Epidermal melanocyte (primary cell): ENCODE measurements around the gene PKNOX2.
A peak's percentile ranks its signal among the peaks of the same experiment; 100 is the strongest.

Source experiments
- DNase-seq: peaks from one replicate; pipeline ENCODE4 v3.0.0; 2011; ENCODE audit warnings: low spot score; ENCODE audit not compliant: insufficient read length

PKNOX2 gene

GRCh38 chr11:125431009-125431408, 266.5 kb downstream of the PKNOX2 start:
- DNase-seq = no peak

DNA sequence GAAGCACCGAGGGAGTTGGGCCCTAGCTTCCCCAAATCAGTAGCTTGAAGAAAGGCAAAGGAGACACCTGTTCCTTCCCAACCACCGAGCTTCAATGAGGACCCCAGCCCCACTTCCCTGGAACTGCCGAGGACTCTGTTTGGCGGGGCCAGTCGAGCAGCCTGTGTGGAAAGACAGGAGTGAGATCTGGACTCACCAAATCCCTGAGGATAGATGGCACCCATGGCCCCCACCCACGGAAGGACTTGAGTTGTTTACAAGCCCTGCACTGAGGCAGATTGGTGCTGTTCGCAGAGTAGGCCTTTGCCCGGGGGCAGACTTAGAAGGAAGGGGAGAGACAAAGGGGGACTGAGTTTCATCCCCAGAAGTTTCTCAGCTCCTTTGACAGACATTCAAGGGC, 266.9 kb downstream of the PKNOX2 start:
- DNase-seq = no peak

DNA sequence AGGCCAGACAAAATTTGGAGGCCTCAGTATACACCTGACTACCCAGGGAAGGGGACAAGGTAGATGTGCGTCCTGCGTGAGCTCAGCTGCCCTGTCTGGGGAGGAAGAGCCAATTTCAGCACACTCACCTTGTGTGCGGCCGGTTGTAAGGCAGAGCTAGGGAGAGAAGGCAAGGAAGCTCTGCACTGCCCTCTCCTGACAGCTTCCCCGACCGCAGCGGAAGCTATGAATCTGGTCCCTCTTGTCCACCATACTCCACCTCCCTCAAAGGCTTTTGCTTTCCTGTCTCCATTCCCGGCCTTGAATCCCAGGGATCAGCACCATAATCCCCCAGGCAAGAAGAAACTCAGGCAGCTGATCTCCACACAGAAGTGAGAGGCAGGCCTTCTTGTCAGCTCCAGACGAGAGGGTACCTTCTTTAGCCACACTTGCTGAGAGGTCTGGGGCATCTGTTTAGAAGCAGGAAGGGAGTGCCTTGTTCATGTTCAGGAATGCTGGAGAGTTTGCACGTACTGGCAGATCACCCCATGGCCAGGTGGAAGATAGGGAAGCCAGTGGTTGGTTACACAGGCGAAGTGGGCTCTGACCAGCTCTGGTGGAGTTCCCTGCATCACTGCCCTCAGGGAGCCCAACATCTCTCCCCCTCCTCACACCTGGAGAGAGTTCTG, 269.0 kb downstream of the PKNOX2 start:
- peak; percentile 55 for DNase-seq

- DNase-seq = no peak
Observed at GRCh38 chr11:125435461-125436238, 271.1 kb downstream of the PKNOX2 start.

GRCh38 chr11:125441648-125442410, 277.3 kb downstream of the PKNOX2 start:
- DNase-seq = no peak

- no peak for DNase-seq
Observed at GRCh38 chr11:125442946-125443345, 278.4 kb downstream of the PKNOX2 start.

GRCh38 chr11:125443767-125444311, 279.3 kb downstream of the PKNOX2 start:
- DNase-seq = no peak

DNA sequence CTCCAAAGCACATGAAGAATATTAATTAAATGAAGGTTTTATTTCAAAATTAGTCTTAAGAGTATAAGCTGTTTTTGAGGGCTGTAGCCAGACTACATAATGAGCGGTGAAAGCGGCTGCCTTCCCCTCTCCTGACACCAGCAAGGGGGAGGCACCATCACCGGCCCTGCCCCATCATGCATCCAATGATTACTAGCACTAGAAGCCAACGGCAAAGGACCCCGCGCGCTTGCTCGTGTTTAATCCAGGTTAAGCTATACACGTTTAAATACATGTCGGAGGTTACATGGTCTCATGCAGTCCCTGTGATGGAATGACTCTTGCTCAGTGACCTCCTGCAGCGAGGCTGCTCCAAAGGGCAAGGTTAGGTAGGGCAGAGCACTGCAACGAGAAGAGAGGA, 281.2 kb downstream of the PKNOX2 start:
- no peak for DNase-seq

GRCh38 chr11:125446279-125446678, 281.7 kb downstream of the PKNOX2 start:
- DNase-seq = no peak

DNA sequence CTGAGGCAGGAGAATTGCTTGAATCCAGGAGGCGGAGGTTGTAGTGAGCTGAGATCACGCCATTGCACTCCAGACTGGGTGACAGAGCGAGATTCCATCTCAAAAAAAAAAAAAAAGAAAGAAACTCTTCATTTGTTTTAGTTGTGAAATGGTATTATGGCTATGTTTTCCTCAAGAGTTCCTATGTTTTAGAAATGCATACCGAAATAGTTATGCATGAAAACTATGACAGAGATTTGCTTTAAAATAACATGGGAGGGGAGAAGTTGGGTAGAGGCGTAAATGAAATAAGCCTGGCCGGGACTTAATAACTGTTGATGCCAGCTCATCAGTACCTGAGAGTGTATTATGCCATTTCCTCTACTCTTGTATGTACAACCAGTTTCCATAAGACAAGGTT, 283.2 kb downstream of the PKNOX2 start:
- DNase-seq = no peak

- no peak for DNase-seq
Observed at GRCh38 chr11:125448136-125448535, 283.6 kb downstream of the PKNOX2 start.

- no peak for DNase-seq
Observed at GRCh38 chr11:125449565-125449964, 285.0 kb downstream of the PKNOX2 start.

DNA sequence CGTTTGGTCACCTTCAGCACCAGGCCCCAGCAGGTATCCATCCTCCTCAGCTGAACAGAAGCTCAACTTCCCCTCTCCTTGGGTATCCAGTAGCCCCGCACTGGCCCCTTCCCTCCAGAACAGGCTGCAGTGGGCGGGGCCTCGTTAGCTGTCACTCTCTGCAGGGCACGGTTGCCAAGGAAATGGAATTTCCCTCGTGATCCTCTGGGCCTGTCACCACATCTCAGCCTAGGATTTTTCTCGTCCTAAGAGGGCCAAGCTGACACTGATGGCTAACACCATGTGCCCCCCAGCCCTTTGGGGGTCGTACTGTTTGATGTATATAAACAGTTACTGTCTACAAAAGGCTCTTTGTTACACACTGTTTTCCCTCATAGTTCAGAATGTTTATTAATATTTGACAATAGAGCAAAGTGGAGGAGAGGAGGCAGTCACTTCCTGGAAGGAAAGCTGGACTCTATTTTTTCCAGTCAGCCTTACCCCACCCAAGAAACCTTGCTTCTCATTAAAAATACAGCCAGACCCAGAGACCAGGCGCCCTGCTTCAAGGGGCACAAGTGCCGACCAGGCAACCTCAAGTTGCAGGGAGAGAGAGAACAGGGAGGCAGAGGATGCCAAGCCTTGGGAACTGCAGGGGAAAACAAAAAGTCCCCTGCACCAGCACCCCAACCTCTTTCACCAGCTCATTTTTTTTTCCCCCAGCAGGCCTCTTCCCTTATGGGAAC, 287.0 kb downstream of the PKNOX2 start:
- peak; percentile 45 for DNase-seq

DNA sequence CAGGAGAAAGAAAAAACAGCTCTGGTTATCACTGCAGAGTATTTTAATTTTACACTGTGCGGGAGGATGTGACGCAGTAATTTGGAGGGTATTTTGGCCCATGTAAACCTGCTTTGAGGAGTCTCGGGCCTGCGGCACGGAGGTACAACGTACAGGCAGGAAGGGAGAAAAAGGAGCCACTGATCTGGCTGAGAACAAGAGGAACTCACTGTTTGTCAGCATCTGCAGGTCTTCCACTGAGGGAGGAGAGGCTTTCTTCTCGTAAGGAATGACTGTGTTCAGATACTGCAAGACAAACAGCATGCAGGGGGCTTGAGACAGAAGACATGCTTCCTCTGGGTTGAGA, 287.5 kb downstream of the PKNOX2 start:
- no peak for DNase-seq

DNA sequence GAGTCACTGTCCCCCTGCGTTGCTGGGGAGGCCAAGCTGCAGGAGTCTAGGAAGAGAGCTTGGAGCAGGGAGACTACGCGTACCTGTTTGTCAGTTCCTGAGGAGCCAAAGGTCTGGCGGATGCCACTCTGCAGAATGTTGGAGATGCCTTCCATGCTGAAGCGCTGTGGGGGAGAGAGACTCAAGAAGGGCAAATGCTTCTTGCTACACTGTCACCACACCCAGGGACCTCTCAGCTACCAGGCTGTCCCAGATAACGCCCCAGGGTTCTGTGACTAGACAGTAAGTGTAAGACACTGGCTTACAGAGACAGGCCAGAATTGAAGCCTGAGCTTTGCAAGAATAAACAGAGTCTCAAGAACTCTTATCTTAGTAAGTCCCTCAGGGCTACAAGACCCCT, 289.5 kb downstream of the PKNOX2 start:
- DNase-seq = no peak

DNA sequence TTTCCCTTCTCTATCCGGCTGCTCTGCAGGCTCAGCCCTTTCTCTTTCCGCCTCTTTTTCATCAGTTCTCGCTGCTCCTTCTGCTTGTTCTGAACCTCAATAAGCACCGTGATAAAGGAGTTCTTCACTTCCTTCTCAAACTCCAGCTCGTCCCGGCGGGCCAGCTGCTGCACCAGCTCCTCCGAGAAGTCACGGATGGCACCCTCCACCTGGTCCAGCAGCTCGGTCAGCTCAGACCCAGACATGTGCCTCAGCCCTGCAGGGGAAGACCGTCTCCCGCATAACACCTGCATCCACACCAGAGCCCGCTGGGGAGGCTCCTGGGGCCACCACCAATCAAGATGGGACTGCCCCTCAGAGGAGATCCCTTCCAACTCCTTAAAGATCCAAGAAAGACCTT, 291.3 kb downstream of the PKNOX2 start:
- no peak for DNase-seq

GRCh38 chr11:125457814-125458343, 293.3 kb downstream of the PKNOX2 start:
- peak; percentile 65 for DNase-seq

DNA sequence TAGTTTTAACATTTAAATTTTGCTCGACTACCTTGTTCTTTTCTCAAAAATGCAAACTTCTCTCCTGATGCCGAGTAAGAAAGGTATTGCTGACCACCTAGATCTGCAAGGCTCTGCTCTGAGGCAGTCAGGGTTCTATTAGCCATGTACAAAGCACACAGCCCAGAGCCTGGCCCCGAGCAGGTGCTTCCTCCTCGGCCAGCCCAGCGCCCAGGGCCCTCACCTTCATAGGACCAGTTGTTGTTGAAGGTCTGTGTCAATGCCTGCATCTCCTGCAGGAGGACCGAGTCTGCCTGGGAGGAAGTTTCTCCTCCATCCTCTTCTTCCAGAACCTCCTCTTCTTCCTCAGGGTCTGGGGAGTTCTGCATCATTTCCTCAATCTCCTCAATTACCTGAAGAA, 295.7 kb downstream of the PKNOX2 start:
- no peak for DNase-seq

DNA sequence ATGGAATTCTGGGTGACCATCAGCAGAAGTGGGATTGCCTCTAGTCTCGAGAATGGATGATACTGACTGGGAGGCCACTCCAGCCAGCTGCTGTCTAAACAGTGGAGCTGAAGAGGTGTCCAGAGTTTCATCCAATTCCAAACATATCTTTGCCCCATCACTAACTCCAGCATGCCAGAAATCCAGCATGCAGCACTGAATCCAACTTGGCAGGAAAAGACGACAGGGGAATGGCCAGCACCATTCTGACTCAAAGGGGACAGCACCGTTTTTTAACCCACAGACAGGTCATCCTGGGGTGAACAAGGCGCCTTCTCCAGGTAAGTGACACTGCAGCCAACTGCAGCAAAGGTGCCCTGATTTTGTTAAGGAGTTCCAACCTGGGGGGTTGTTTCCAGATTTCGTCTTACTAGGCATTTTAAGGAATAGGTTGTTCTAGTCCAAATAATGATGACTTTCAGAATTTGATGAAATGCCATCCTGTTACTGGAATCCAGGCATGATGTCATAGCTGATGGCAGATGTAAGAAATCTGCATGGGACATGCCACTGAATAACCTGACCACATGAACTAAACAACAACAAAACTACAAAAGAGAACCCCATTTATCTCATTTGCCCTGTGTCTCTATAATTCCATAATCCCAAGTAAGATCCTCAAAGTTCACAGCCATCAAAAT, 299.2 kb downstream of the PKNOX2 start:
- no peak for DNase-seq

- no peak for DNase-seq
Observed at GRCh38 chr11:125464270-125464662, 299.7 kb downstream of the PKNOX2 start.

DNA sequence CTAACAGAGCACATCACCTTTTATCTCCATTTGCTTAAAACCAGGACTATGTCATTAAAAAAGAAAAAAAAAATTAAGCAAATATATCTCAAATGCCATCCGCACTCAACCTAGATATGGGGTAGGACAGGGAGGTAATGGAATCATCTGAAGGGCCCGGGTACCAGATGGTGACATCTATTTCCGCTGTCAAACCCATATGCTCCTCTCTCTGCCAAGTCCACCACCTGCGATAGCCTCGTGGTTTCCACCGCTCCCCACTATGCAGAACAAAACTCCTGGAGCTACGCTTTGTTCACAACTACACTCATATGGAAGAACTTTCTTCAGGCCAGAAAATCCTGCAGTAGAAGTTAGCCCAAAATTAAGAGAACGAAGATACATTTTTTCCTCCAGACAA, 300.1 kb downstream of the PKNOX2 start:
- no peak for DNase-seq
